ENCODE data around the gene ZFP28.

The ZFP28 gene

DNA sequence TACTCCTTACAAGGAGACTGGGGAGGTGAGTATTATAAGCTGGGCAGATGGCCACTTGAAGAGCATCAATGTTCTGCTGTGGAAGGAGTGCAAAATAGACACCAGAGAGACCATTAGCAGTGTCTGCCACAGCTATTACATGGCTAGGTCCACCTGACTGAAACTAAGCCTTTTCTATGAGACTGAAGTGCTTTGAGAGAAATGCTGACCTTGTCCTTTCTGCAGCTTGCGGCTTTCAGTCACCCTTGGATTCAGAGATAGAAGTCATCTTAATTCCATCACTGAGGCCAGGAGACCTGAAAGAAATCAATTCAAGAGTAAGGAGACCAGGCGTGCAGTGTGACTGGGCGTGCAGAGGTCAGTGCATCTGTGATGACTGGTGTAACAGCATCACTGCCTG lies 1.3 kb upstream of the ZFP28 start:
- DNase-seq (ENCODE audit: low spot score): no peak
- in situ Hi-C loops (cut with MboI; ENCODE audit: low pct_unique_long_range_greater_than_20kb, low sequenced_read_pairs, unreplicated experiment): no loop called here
- TF ChIP-seq, protein P1, sequence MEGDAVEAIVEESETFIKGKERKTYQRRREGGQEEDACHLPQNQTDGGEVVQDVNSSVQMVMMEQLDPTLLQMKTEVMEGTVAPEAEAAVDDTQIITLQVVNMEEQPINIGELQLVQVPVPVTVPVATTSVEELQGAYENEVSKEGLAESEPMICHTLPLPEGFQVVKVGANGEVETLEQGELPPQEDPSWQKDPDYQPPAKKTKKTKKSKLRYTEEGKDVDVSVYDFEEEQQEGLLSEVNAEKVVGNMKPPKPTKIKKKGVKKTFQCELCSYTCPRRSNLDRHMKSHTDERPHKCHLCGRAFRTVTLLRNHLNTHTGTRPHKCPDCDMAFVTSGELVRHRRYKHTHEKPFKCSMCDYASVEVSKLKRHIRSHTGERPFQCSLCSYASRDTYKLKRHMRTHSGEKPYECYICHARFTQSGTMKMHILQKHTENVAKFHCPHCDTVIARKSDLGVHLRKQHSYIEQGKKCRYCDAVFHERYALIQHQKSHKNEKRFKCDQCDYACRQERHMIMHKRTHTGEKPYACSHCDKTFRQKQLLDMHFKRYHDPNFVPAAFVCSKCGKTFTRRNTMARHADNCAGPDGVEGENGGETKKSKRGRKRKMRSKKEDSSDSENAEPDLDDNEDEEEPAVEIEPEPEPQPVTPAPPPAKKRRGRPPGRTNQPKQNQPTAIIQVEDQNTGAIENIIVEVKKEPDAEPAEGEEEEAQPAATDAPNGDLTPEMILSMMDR (IDR thresholded peaks at IDR 0.05; ENCODE audit: extremely low read depth, insufficient read depth, missing control alignments): no peak

DNA sequence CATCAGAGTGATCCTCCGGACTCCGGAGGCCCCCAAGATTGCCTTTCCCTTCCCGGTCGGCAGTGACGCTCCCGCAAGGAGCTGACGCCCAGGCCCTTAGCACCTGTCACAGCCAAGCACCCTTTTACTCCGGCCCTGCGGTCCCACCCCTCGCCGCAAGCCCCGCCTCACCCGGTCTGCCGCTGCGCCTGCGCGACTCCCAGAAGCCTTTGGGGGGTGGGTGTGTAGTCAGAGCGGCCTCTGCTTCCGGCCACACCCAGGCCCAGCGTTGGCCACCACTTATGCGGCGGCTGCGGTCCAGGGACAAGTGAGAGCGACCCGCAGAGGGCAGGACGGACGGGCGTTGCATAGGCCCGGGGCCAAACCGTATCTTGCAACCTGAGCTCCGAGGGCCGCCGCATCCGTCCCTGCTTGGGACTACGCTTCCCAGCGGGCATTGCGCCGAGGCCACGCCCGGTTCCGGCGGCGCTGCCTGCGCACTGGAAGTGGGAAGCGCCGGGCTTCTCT lies 441 bp upstream of the ZFP28 start:
- peak; percentile 87 for DNase-seq (ENCODE audit: low spot score)
- TF ChIP-seq, protein P1 (IDR thresholded peaks at IDR 0.05; ENCODE audit: extremely low read depth, insufficient read depth, missing control alignments): no peak
- in situ Hi-C loops (cut with MboI; ENCODE audit: low pct_unique_long_range_greater_than_20kb, low sequenced_read_pairs, unreplicated experiment): no loop called here

DNA sequence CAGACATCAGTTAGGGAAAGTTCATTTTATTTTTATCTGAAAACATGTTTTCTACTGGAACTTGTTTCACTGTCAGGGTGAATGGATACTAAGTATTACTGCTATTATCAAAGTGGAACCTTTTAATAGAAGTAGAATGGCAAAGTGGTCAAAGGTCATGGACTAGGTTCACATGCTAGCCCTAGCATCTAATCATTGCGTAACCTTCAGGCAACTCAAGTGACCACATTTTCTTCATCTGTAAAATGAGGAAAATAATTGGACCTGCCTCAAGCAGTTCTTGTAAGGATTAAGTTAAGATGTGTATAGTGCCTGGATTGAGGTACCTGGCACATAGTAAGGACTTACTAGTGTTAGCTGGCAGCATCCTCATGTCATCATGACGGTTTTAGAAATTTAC lies 5.0 kb downstream of the ZFP28 start:
- in situ Hi-C loops (cut with MboI; ENCODE audit: low pct_unique_long_range_greater_than_20kb, low sequenced_read_pairs, unreplicated experiment): no loop called here
- TF ChIP-seq, protein P1 (IDR thresholded peaks at IDR 0.05; ENCODE audit: extremely low read depth, insufficient read depth, missing control alignments): no peak
- no peak for DNase-seq (ENCODE audit: low spot score)

DNA sequence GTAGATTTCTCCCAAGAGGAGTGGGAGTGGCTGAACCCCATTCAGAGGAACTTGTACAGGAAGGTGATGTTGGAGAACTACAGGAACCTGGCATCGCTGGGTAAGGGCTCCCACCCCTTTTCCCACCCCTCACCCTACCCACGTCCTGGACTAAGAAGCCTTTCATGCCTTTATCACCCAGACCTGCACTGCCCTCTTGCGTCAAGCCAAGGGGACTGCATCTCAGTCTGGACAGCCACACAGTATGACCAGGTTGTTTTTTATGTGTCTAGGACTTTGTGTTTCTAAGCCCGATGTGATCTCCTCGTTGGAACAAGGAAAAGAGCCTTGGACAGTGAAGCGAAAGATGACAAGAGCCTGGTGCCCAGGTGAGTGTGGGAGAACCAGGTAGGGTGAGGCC lies 8.8 kb downstream of the ZFP28 start:
- no peak for DNase-seq (ENCODE audit: low spot score)
- TF ChIP-seq, protein P1 (IDR thresholded peaks at IDR 0.05; ENCODE audit: extremely low read depth, insufficient read depth, missing control alignments): peak; percentile 5
- in situ Hi-C loops (cut with MboI; ENCODE audit: low pct_unique_long_range_greater_than_20kb, low sequenced_read_pairs, unreplicated experiment): no loop called here

DNA sequence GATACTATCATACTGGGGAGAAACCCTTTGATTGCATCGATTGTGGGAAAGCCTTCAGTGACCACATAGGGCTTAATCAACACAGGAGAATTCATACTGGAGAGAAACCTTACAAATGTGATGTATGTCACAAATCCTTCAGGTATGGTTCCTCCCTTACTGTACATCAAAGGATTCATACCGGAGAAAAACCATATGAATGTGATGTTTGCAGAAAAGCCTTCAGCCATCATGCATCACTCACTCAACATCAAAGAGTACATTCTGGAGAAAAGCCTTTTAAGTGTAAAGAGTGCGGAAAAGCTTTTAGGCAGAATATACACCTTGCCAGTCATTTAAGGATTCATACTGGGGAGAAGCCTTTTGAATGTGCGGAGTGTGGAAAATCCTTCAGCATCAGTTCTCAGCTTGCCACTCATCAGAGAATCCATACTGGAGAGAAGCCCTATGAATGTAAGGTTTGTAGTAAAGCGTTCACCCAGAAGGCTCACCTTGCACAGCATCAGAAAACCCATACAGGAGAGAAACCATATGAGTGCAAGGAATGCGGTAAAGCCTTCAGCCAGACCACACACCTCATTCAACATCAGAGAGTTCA lies 15.6 kb downstream of the ZFP28 start:
- TF ChIP-seq, protein P1 (IDR thresholded peaks at IDR 0.05; ENCODE audit: extremely low read depth, insufficient read depth, missing control alignments): no peak
- no peak for DNase-seq (ENCODE audit: low spot score)
- in situ Hi-C loops (cut with MboI; ENCODE audit: low pct_unique_long_range_greater_than_20kb, low sequenced_read_pairs, unreplicated experiment): no loop called here

DNA sequence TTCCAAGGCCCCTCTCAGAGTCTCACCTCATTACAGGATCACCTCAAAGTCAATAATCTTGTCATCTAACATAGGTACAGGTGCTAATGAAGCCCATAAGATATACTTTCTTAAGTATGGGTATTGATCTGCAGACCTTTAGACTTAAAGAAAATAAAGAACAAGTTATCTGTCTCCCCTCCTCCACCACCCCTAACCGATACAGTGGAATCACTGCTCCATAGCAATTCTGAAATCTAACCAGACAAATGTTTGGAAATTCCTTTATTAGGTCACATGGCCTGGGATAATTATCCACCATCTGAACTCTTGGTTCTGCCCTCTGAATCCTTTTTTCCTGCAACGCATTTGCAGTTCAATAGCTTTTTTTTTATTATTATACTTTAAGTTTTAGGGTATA lies 24.0 kb downstream of the ZFP28 start:
- in situ Hi-C loops (cut with MboI; ENCODE audit: low pct_unique_long_range_greater_than_20kb, low sequenced_read_pairs, unreplicated experiment): no loop called here
- TF ChIP-seq, protein P1 (IDR thresholded peaks at IDR 0.05; ENCODE audit: extremely low read depth, insufficient read depth, missing control alignments): no peak

More for the DNA sequence above, 24.0 kb downstream of the ZFP28 start:
- no peak for DNase-seq (ENCODE audit: low spot score)

Data from GM13977 (cell line).